Measurements from ENCODE around the gene GMNN.

The GMNN gene

DNA sequence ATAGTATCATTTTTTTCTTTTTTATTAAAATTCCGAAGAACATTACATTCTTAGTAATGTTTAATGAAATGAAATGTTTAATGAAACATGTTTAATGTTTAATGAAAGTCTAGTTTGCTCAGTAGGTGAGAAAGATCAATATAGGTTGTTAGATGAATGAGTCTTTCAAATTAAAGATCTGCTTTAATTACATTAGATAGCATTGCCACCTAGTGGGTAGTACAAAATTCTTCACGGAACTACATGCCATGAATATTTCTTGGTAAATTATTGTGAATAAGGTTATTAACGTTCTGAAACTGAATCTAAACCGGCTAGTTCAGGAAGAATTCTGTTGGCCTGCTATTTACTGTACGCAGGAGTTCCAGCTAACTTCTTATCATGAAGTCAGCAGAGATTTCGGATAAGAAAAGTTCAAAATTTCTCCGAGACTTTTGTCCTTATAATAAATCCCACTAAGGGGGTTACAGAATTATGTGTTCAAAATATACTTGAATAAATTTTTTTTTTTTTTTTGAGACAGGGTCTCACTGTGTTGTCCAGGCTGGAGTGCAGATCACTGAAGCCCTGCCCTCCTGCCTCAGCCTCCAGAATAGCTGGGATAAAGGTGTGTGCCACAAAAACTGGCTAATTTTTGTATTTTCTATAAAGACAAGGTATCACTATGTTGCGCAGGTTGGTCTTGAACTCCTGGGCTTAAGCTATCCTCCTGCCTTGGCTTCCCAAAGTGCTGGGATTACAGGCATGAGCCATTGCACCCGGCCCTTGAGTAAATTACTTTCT is 7.9 kb upstream of the GMNN start:
- peak; percentile 75 for DNase-seq (ENCODE audit: low spot score)
- TF ChIP-seq, protein P1, sequence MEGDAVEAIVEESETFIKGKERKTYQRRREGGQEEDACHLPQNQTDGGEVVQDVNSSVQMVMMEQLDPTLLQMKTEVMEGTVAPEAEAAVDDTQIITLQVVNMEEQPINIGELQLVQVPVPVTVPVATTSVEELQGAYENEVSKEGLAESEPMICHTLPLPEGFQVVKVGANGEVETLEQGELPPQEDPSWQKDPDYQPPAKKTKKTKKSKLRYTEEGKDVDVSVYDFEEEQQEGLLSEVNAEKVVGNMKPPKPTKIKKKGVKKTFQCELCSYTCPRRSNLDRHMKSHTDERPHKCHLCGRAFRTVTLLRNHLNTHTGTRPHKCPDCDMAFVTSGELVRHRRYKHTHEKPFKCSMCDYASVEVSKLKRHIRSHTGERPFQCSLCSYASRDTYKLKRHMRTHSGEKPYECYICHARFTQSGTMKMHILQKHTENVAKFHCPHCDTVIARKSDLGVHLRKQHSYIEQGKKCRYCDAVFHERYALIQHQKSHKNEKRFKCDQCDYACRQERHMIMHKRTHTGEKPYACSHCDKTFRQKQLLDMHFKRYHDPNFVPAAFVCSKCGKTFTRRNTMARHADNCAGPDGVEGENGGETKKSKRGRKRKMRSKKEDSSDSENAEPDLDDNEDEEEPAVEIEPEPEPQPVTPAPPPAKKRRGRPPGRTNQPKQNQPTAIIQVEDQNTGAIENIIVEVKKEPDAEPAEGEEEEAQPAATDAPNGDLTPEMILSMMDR (IDR thresholded peaks at IDR 0.05; ENCODE audit: extremely low read depth, missing control alignments), result no peak

- TF ChIP-seq, protein P1 (IDR thresholded peaks at IDR 0.05; ENCODE audit: extremely low read depth, missing control alignments), result no peak
- no peak for DNase-seq (ENCODE audit: low spot score)
Measured at GRCh38 chr6:24768361-24768760, 6.4 kb upstream of the GMNN start.

DNA sequence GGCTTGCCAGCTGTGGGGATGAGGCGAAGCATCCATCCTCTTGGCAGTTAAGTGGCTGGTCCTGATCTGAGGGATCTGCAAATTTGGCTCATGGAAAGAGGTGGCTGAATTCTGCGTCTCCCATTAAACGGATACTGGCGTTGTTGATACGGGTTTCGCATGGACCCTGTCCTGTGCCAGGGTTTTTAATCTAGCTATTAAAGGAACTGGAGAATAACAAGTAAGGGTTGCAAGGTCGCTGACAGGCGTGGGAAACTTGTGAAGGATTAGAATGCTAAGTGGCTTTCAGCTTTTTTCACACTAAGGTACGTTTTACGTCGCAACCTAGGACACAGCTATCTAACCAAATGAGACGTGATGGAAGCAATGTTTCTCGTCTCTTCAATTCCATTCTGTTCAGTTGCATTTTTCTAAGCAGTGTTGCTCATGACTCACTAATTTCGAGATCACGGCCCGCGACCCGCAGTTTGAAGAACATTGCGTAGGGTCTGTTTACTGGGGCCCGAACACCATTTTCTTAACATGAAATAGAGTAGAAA is 852 bp downstream of the GMNN start:
- TF ChIP-seq, protein P1 (IDR thresholded peaks at IDR 0.05; ENCODE audit: extremely low read depth, missing control alignments), result no peak
- DNase-seq (ENCODE audit: low spot score), result no peak

DNA sequence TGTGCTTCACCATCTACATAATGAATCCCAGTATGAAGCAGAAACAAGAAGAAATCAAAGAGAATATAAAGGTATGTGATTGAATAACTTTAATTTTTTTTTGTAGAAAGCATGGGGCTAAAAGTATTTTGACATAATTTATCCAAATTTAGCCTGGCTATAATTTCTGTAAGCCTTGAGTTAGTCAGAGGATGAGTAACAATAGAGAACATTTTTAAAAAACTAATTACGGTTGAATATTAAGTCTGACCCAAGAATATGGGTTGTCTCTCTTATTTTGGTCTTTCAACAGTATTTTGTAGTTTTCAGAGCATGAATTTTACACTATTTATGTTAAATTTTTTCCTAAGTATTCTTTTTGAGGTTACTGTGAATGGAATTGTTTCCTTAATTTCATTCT is 2.5 kb downstream of the GMNN start:
- TF ChIP-seq, protein P1 (IDR thresholded peaks at IDR 0.05; ENCODE audit: extremely low read depth, missing control alignments), result no peak
- no peak for DNase-seq (ENCODE audit: low spot score)

DNA sequence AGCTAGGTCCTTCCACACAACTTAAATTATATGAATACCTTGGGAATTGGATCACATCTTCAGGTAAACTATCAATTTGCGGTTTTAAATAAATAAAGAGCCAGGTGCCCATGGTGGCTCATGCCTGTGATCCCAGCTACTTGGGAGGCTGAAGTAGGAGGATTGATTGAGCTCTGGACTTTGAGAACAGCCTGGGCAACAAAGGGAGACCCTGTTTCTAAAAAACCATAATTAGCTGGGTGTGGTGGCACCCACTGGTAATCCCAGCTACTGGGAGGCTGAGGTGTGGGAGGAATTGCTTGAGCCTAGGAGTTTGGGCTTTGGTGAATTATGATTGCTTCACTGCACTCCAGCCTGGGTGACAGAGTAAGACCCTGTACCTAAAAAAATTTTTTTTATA is 3.4 kb downstream of the GMNN start:
- TF ChIP-seq, protein P1 (IDR thresholded peaks at IDR 0.05; ENCODE audit: extremely low read depth, missing control alignments), result no peak
- DNase-seq (ENCODE audit: low spot score), result no peak

GRCh38 chr6:24778878-24779277 is 4.1 kb downstream of the GMNN start:
- TF ChIP-seq, protein P1 (IDR thresholded peaks at IDR 0.05; ENCODE audit: extremely low read depth, missing control alignments), result no peak
- no peak for DNase-seq (ENCODE audit: low spot score)

GRCh38 chr6:24779416-24780016 is 4.8 kb downstream of the GMNN start:
- TF ChIP-seq, protein P1 (IDR thresholded peaks at IDR 0.05; ENCODE audit: extremely low read depth, missing control alignments), result no peak
- peak; percentile 49 for DNase-seq (ENCODE audit: low spot score)
